Measurements from ENCODE around the gene SPO11. TPM values are rescaled to one million over a fixed set of nuclear protein-coding genes. Genes with fewer than 3 reads are reported as not detected.

SPO11 gene
- total RNA-seq, 1 donor from 2014 or later = not detected

DNA sequence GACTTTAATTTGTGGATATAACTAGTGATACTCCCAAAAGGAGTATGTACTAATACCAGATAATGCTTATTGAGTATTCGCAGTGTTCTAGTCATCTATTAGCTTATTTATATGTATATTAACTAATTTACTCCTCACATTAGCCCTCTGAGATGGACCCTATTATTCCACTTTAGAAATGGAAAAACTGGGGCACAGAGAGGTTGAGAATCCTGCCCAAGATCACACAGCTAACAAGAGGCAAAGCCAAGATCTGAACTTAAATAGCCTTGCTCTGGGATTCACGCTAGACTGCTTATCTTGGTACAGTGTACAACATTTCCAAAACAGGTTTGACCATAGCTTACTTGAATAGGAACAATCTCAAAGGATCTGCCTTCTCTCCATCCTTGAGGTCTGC is 8.5 kb upstream of the SPO11 start:
- no peak for TF ChIP-seq CTCF (IDR thresholded peaks at IDR 0.05; ENCODE audit: borderline replicate concordance)
- no peak overlapping the region for H3K4me3 ChIP-seq
- no peaks in the 10 kb centered on the region for H3K36me3 ChIP-seq
- no peak overlapping the region for H3K27ac ChIP-seq (replicated peaks)
- no peak for DNase-seq
- intact Hi-C loops (cut with micrococcal nuclease) = no loop called here
- H3K4me1 ChIP-seq = no peaks in the 10 kb centered on the region
- H3K27me3 ChIP-seq (ENCODE audit: low read depth) = peaks cover 73% of the 10 kb centered on the region
- no peaks in the 10 kb centered on the region for H3K9me3 ChIP-seq (replicated peaks)

- intact Hi-C loops (cut with micrococcal nuclease) = no loop called here
- H3K4me3 ChIP-seq = no peak overlapping the region
- peaks cover 83% of the 10 kb centered on the region for H3K27me3 ChIP-seq (ENCODE audit: low read depth)
- TF ChIP-seq CTCF (IDR thresholded peaks at IDR 0.05; ENCODE audit: borderline replicate concordance) = no peak
- H3K36me3 ChIP-seq = no peaks in the 10 kb centered on the region
- no peaks in the 10 kb centered on the region for H3K4me1 ChIP-seq
- no peak overlapping the region for H3K27ac ChIP-seq (replicated peaks)
- no peak for DNase-seq
- no peaks in the 10 kb centered on the region for H3K9me3 ChIP-seq (replicated peaks)
Measured at GRCh38 chr20:57322476-57322875, 7.1 kb upstream of the SPO11 start.

DNA sequence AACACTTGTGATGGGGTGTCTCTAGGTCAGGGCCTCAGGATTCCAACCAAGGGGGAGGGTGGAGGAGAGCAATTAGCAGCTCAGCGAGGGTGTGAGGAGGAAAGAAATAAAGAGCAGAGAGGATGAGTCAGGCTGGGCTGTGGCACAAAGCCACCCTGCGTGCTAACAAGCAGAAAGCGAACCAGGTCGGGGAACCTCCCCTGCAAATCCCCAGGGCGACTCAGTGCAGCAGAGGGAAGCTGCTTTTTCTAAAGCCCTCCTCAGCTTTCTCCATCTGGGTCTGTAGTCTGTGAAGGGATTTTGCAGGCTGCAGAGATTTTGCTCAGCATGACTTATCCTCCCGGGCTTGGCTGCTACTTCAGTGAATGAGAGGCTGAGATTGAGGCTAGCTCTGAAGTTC is 6.6 kb upstream of the SPO11 start:
- Histone ChIP-seq H3K9me3 (replicated peaks) (no peaks in the 10 kb centered on the region), H3K4me1 (no peaks in the 10 kb centered on the region), H3K27ac (replicated peaks) (no peak overlapping the region), H3K36me3 (no peaks in the 10 kb centered on the region), H3K4me3 (no peak overlapping the region), H3K27me3 (ENCODE audit: low read depth) (peaks cover 82% of the 10 kb centered on the region)
- no peak for DNase-seq
- intact Hi-C loops (cut with micrococcal nuclease) = no loop called here
- no peak for TF ChIP-seq CTCF (IDR thresholded peaks at IDR 0.05; ENCODE audit: borderline replicate concordance)

DNA sequence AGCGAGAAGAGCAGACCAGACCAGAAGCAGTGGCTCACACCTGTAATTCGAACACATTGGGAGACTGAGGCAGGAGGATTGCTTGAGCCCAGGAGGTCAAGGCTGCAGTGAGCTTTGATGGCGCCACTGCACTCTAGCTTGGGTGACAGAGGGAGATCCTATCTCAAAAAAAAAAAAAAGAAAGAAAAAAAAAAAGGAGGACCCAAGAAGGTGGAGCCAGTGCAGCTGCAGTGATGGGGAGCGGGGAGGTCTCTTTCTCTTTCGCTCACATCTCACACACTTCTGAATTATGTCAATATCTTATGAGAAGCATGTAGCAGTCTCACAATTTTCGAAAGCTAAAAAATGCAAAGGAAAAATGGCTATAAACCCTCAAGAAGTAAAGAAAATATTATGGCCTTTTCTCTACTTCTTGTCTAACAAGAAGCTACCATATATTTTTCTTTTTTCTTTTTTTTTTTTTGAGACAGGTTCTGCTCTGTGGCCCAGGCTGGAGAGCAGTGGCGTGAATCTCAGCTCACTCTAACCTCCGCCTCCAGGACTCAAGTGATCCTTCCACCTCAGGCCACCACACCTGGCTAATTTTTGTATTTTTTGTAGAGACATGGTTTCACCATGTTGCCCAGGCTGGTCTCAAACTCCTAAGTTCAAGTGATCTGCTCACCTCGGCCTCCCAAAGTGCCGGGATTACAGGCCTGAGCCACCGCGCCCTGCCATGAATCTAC is 3.8 kb upstream of the SPO11 start:
- no peak for TF ChIP-seq CTCF (IDR thresholded peaks at IDR 0.05; ENCODE audit: borderline replicate concordance)
- Histone ChIP-seq H3K4me1 (no peaks in the 10 kb centered on the region), H3K27ac (replicated peaks) (no peak overlapping the region), H3K27me3 (ENCODE audit: low read depth) (peaks cover 80% of the 10 kb centered on the region), H3K9me3 (replicated peaks) (no peaks in the 10 kb centered on the region), H3K4me3 (no peak overlapping the region), H3K36me3 (no peaks in the 10 kb centered on the region)
- DNase-seq = no peak
- intact Hi-C loops (cut with micrococcal nuclease) = loop anchor here (5.0 kb wide), 1 partner anchor 238 kb away; no protein-coding TSS in a partner anchor

GRCh38 chr20:57326667-57327455 is 2.7 kb upstream of the SPO11 start:
- intact Hi-C loops (cut with micrococcal nuclease) = loop anchor here (5.0 kb wide), 1 partner anchor 240 kb away; no protein-coding TSS in a partner anchor
- no peak for DNase-seq
- H3K9me3 ChIP-seq (replicated peaks) = no peaks in the 10 kb centered on the region
- no peaks in the 10 kb centered on the region for H3K4me1 ChIP-seq
- H3K36me3 ChIP-seq = no peaks in the 10 kb centered on the region
- H3K27ac ChIP-seq (replicated peaks) = no peak overlapping the region
- no peak for TF ChIP-seq CTCF (IDR thresholded peaks at IDR 0.05; ENCODE audit: borderline replicate concordance)
- H3K27me3 ChIP-seq (ENCODE audit: low read depth) = peaks cover 75% of the 10 kb centered on the region
- H3K4me3 ChIP-seq = no peak overlapping the region

All from left ventricle myocardium inferior (tissue), 1 donor.